ENCODE measurements around the gene SCAMP5.
A peak's percentile ranks its signal among the peaks of the same experiment; 100 is the strongest.

The SCAMP5 gene

GRCh38 chr15:75023872-75024636 is 28.7 kb downstream of the SCAMP5 start:
- Histone ChIP-seq H3K4me1 (ENCODE audit: insufficient read depth, poor library complexity, severe bottlenecking) (peaks cover 8% of the 10 kb centered on the region), H3K27me3 (ENCODE audit: insufficient read depth, poor library complexity, severe bottlenecking) (no peaks in the 10 kb centered on the region), H3K9me3 (ENCODE audit: severe bottlenecking) (no peaks in the 10 kb centered on the region), H3K27ac (ENCODE audit: poor library complexity, severe bottlenecking) (peak overlapping the region; percentile 49), H3K36me3 (ENCODE audit: low read depth) (no peaks in the 10 kb centered on the region), H3K4me3 (ENCODE audit: severe bottlenecking) (peak overlapping the region; percentile 90)
- no peak for TF ChIP-seq CTCF (IDR thresholded peaks at IDR 0.05; ENCODE audit: poor library complexity, severe bottlenecking)
- peak; percentile 8; the same call in 1 of the 3 replicates for ATAC-seq (ENCODE audit: low read depth)
- DNase-seq (ENCODE audit: low spot score) = no peak

- H3K27me3 ChIP-seq (ENCODE audit: insufficient read depth, poor library complexity, severe bottlenecking) = no peaks in the 10 kb centered on the region
- 0 out of 2 replicates have a peak, but pooled peaks cover 1% of the 10 kb centered on the region for H3K36me3 ChIP-seq (ENCODE audit: low read depth)
- DNase-seq (ENCODE audit: low spot score) = no peak
- H3K4me3 ChIP-seq (ENCODE audit: severe bottlenecking) = no peak overlapping the region
- peak overlapping the region; percentile 0 for H3K27ac ChIP-seq (ENCODE audit: poor library complexity, severe bottlenecking)
- no peak for ATAC-seq (ENCODE audit: low read depth)
- peaks cover 15% of the 10 kb centered on the region for H3K4me1 ChIP-seq (ENCODE audit: insufficient read depth, poor library complexity, severe bottlenecking)
- no peak for TF ChIP-seq CTCF (IDR thresholded peaks at IDR 0.05; ENCODE audit: poor library complexity, severe bottlenecking)
- no peaks in the 10 kb centered on the region for H3K9me3 ChIP-seq (ENCODE audit: severe bottlenecking)
Measured at GRCh38 chr15:75025107-75025506, 29.7 kb downstream of the SCAMP5 start.

- no peak for DNase-seq (ENCODE audit: low spot score)
- Histone ChIP-seq H3K9me3 (ENCODE audit: severe bottlenecking) (no peaks in the 10 kb centered on the region), H3K4me1 (ENCODE audit: insufficient read depth, poor library complexity, severe bottlenecking) (peaks cover 18% of the 10 kb centered on the region), H3K27ac (ENCODE audit: poor library complexity, severe bottlenecking) (peak overlapping the region; percentile 0), H3K36me3 (ENCODE audit: low read depth) (0 out of 2 replicates have a peak, but pooled peaks cover 4% of the 10 kb centered on the region), H3K4me3 (ENCODE audit: severe bottlenecking) (no peak overlapping the region), H3K27me3 (ENCODE audit: insufficient read depth, poor library complexity, severe bottlenecking) (no peaks in the 10 kb centered on the region)
- TF ChIP-seq CTCF (IDR thresholded peaks at IDR 0.05; ENCODE audit: poor library complexity, severe bottlenecking) = no peak
- no peak for ATAC-seq (ENCODE audit: low read depth)
Measured at GRCh38 chr15:75025548-75026260, 30.3 kb downstream of the SCAMP5 start.

- Histone ChIP-seq H3K9me3 (ENCODE audit: severe bottlenecking) (no peaks in the 10 kb centered on the region), H3K36me3 (ENCODE audit: low read depth) (0 out of 2 replicates have a peak, but pooled peaks cover 4% of the 10 kb centered on the region), H3K27me3 (ENCODE audit: insufficient read depth, poor library complexity, severe bottlenecking) (no peaks in the 10 kb centered on the region), H3K4me1 (ENCODE audit: insufficient read depth, poor library complexity, severe bottlenecking) (peaks cover 28% of the 10 kb centered on the region), H3K4me3 (ENCODE audit: severe bottlenecking) (no peak overlapping the region), H3K27ac (ENCODE audit: poor library complexity, severe bottlenecking) (no peak overlapping the region)
- DNase-seq (ENCODE audit: low spot score) (no peak), ATAC-seq (ENCODE audit: low read depth) (no peak)
- no peak for TF ChIP-seq CTCF (IDR thresholded peaks at IDR 0.05; ENCODE audit: poor library complexity, severe bottlenecking)
Measured at GRCh38 chr15:75027551-75027950, 32.2 kb downstream of the SCAMP5 start.
